ENCODE measurements around the gene CD59.

DNA sequence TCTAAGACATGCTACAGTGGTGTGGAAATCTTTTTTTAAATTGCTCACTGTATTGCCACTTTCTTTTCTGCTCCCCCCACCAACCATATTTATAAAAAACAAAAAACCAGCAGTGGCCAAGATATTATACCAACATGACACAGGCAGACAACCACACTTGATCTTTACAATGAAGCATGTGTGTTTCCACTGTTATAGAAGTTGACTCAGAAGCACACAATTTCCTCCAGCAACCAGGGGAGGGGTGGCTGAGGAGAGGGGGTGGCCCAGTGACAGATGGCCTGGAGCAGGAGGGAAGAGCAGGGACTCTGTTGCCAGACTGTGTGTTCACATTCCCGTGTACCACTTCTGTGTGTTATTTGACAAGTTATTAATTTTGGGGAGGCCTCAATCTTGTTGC, 14.8 kb downstream of the CD59 start:
- TF ChIP-seq, protein P1, sequence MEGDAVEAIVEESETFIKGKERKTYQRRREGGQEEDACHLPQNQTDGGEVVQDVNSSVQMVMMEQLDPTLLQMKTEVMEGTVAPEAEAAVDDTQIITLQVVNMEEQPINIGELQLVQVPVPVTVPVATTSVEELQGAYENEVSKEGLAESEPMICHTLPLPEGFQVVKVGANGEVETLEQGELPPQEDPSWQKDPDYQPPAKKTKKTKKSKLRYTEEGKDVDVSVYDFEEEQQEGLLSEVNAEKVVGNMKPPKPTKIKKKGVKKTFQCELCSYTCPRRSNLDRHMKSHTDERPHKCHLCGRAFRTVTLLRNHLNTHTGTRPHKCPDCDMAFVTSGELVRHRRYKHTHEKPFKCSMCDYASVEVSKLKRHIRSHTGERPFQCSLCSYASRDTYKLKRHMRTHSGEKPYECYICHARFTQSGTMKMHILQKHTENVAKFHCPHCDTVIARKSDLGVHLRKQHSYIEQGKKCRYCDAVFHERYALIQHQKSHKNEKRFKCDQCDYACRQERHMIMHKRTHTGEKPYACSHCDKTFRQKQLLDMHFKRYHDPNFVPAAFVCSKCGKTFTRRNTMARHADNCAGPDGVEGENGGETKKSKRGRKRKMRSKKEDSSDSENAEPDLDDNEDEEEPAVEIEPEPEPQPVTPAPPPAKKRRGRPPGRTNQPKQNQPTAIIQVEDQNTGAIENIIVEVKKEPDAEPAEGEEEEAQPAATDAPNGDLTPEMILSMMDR (IDR thresholded peaks at IDR 0.05 in 4 of 5, conservative IDR thresholded peaks at IDR 0.05 in 1 of 5), result no peak
- no peak for TF ChIP-seq POLR2A (IDR thresholded peaks at IDR 0.05)
